Nephron (organoid): ENCODE data around the gene KCNIP4.

Experiments used
- H3K27ac Mint-ChIP-seq, 3 experiments: 2 replicates each; pipeline ENCODE4 v1.8.0; 2020; ENCODE audit warnings: mixed read lengths in 3 of 3, mild to moderate bottlenecking in 2 of 3, moderate library complexity in 1 of 3
- H3K27me3 Mint-ChIP-seq: 2 replicates; pipeline ENCODE4 v1.8.0; 2021; ENCODE audit warnings: low read depth, mild to moderate bottlenecking, moderate library complexity, mixed read lengths
- H3K36me3 Mint-ChIP-seq: 2 replicates; pipeline ENCODE4 v1.8.0; 2020; ENCODE audit warnings: low read depth, mixed read lengths
- H3K4me1 Mint-ChIP-seq: 2 replicates; pipeline ENCODE4 v1.8.0; 2020; ENCODE audit warnings: mixed read lengths
- H3K4me3 Mint-ChIP-seq, 3 experiments: 2 replicates each; pipeline ENCODE4 v1.8.0; 2020; ENCODE audit warnings: mild to moderate bottlenecking in 3 of 3, mixed read lengths in 3 of 3, moderate library complexity in 2 of 3
- H3K9me3 Mint-ChIP-seq: 2 replicates; pipeline ENCODE4 v1.8.0; 2020; ENCODE audit warnings: mixed read lengths
- TF ChIP-seq, protein P1 (sequence below), 3 experiments: fragments of 200-600 bp; sonication (generic); IDR thresholded peaks; one replicate each; pipeline ENCODE4 v1.5.0; 2021; ENCODE audit warnings: antibody characterized with exemption in 3 of 3; ENCODE audit not compliant: unreplicated experiment in 3 of 3

KCNIP4 gene

DNA sequence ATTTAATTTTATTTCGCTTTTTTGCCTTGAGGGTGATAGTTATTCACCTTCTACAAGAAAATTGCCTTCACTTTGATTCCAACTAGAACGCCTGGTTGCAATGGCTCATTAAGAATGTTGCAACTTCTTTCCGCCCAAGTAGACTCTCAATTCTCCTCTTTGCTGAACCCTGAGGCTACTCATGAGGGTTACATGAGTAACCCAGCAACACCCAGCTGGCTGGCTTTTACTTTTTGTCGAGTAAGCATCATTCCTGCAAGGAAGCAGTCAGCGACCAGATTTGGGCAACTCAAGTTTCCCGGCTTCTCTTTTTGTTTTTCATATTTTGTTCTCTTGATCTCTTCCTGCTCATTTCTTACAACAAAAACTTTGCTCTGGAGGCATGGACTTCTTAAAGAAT lies 752.9 kb downstream of the KCNIP4 start:
- H3K36me3 Mint-ChIP-seq, result no peaks in the 10 kb centered on the region
- H3K9me3 Mint-ChIP-seq, result no peaks in the 10 kb centered on the region
- H3K4me3 Mint-ChIP-seq, result no peak overlapping the region
- TF ChIP-seq, protein P1, sequence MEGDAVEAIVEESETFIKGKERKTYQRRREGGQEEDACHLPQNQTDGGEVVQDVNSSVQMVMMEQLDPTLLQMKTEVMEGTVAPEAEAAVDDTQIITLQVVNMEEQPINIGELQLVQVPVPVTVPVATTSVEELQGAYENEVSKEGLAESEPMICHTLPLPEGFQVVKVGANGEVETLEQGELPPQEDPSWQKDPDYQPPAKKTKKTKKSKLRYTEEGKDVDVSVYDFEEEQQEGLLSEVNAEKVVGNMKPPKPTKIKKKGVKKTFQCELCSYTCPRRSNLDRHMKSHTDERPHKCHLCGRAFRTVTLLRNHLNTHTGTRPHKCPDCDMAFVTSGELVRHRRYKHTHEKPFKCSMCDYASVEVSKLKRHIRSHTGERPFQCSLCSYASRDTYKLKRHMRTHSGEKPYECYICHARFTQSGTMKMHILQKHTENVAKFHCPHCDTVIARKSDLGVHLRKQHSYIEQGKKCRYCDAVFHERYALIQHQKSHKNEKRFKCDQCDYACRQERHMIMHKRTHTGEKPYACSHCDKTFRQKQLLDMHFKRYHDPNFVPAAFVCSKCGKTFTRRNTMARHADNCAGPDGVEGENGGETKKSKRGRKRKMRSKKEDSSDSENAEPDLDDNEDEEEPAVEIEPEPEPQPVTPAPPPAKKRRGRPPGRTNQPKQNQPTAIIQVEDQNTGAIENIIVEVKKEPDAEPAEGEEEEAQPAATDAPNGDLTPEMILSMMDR (IDR thresholded peaks at IDR 0.05; ENCODE audit: unreplicated experiment in 3 of 3), result no peak
- H3K27me3 Mint-ChIP-seq, result no peaks in the 10 kb centered on the region
- no peaks in the 10 kb centered on the region for H3K4me1 Mint-ChIP-seq
- no peak overlapping the region for H3K27ac Mint-ChIP-seq

DNA sequence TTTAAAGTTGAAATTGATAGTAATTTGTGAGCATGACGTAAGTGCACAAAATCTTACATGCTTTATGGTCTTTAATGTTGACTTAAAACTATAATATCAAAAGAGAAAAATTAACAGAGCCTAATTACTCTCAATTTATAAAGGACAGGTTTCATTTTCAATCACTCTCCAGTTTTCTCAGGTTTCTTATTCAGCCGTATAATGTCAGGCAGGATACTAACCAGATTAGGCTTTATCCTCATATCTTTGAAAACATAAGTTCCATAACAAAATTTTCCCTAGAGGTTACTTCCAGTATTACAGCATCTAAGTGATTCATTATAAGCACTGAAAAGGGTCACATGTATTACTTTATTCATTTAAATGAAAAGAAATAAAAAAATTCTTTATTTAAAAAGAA lies 756.2 kb downstream of the KCNIP4 start:
- no peaks in the 10 kb centered on the region for H3K9me3 Mint-ChIP-seq
- TF ChIP-seq, protein P1 (IDR thresholded peaks at IDR 0.05; ENCODE audit: unreplicated experiment in 3 of 3), result no peak
- no peak overlapping the region for H3K4me3 Mint-ChIP-seq
- no peak overlapping the region for H3K27ac Mint-ChIP-seq
- H3K27me3 Mint-ChIP-seq, result no peaks in the 10 kb centered on the region
- no peaks in the 10 kb centered on the region for H3K4me1 Mint-ChIP-seq
- H3K36me3 Mint-ChIP-seq, result no peaks in the 10 kb centered on the region

DNA sequence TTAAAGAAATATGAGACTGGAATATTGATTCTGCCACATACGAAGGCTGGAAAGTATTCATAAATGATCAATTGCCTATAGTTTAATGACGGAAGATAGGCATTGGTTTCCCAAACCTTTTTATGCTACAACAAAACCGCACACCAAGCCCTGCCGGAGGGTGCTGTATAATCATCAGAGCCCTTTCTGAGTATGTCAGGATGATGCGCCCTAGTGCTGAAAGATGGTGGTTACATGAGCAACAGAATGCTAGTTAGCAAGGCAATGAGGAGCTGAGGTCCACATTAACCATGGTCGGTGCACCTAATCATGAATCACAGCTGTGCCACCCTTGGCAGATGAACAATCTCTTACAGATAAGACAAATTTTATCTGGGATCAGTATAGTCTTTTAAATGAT lies 757.3 kb downstream of the KCNIP4 start:
- TF ChIP-seq, protein P1 (IDR thresholded peaks at IDR 0.05; ENCODE audit: unreplicated experiment in 3 of 3), result no peak
- Mint-ChIP-seq H3K4me1 (no peaks in the 10 kb centered on the region), H3K4me3 (no peak overlapping the region), H3K36me3 (no peaks in the 10 kb centered on the region), H3K27ac (no peak overlapping the region), H3K27me3 (no peaks in the 10 kb centered on the region), H3K9me3 (no peaks in the 10 kb centered on the region)

DNA sequence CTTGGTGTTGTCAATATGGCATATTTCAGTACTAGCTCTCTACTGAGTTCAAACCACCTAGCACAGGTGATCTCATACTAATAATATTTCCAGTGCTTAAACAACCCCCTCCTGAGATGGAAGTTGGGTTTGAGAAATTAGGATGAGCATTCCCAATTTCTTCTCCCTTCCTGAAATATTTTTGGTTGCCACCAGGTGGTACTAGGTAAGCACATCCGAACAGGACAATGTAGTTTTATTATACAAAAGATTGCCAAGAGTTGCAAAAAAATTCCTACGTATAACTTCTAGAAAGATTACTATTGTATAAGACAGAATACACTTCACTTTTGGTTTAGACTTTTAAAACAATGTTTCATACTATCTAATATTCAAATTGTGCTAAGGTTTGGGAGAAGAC lies 763.8 kb downstream of the KCNIP4 start:
- H3K9me3 Mint-ChIP-seq, result no peaks in the 10 kb centered on the region
- H3K4me3 Mint-ChIP-seq, result no peak overlapping the region
- TF ChIP-seq, protein P1 (IDR thresholded peaks at IDR 0.05; ENCODE audit: unreplicated experiment in 3 of 3), result peak in 1 of 3 experiments; percentile 7
- no peaks in the 10 kb centered on the region for H3K36me3 Mint-ChIP-seq
- no peaks in the 10 kb centered on the region for H3K27me3 Mint-ChIP-seq
- no peak overlapping the region for H3K27ac Mint-ChIP-seq
- H3K4me1 Mint-ChIP-seq, result no peaks in the 10 kb centered on the region

DNA sequence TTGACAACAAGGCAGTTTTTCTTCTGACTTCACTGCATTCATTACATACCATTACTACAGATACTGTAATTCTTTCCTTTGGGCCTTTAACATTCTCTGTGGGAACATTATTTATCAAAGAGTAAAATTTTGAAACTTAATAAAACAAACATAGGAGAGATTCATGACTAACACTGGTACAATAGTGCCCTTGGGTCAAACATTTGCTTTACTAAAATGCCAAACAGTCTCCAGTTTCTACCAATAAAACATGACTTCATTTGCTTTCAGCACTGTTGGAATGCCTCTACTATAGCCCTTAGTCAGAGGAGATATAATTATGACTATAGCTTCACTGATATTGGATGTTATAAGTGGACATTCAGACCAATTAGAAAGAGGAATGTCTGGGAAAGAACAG lies 766.9 kb downstream of the KCNIP4 start:
- H3K27me3 Mint-ChIP-seq, result no peaks in the 10 kb centered on the region
- H3K36me3 Mint-ChIP-seq, result no peaks in the 10 kb centered on the region
- H3K4me1 Mint-ChIP-seq, result no peaks in the 10 kb centered on the region
- H3K4me3 Mint-ChIP-seq, result no peak overlapping the region
- H3K27ac Mint-ChIP-seq, result no peak overlapping the region
- TF ChIP-seq, protein P1 (IDR thresholded peaks at IDR 0.05; ENCODE audit: unreplicated experiment in 3 of 3), result no peak
- H3K9me3 Mint-ChIP-seq, result no peaks in the 10 kb centered on the region

DNA sequence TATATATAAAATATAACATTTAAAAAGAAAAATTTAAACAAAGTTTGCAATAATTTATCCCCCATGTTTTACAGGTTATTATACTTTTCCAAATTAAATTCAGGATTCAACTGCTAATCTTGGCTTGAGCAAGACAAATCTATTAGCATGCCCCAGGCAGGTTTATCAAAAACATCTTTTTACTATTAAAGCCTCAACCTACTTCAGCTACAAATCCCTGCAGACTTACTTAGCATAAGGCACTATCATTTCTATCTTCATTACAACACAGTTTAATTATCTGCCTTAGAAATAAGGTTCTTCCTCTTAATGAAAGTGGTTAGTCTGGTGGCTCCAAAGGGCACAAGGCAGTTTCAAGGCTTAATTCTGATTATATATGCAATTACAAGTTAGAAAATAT lies 770.7 kb downstream of the KCNIP4 start:
- Mint-ChIP-seq H3K4me3 (no peak overlapping the region), H3K36me3 (no peaks in the 10 kb centered on the region), H3K27me3 (no peaks in the 10 kb centered on the region), H3K27ac (no peak overlapping the region), H3K4me1 (no peaks in the 10 kb centered on the region), H3K9me3 (no peaks in the 10 kb centered on the region)
- TF ChIP-seq, protein P1 (IDR thresholded peaks at IDR 0.05; ENCODE audit: unreplicated experiment in 3 of 3), result no peak
